Measurements from ENCODE around the gene CASQ2. TPM values are rescaled to one million over a fixed set of nuclear protein-coding genes. Genes with fewer than 3 reads are reported as not detected.

The CASQ2 gene
- total and polyA plus RNA-seq, 9 of the 15 experiments (the other 6 are each of a cell fraction or from before 2014, with no cell fraction given), result not detected

DNA sequence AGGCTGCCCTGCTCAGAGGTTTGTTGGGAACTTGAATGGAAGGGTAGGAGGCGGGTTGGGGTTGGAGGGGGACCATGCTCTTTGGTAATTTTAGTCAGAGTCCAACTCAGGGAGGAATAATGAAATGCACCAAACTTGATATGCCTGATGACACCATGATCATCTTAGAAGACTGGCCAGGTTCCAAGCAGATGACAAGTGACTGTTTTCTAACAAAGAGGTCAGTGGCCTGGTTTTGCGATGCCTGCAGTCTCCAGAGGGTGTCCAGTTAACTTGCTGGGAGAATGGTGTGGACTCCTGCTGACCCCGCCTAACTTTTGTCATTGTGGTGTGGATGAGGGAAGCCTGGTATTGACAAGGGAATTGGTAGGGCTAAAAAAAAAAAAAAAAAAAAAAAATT, 114.4 kb downstream of the CASQ2 start:
- ChIA-PET CTCF (ENCODE audit: low intra/inter-chr PET ratio) (no interaction called here), POLR2A (interaction anchor here (0.6 to 3.3 kb wide), 3 partner anchors 12 to 177 kb away, joined by 3 to 16 read pairs (median 8); partner anchors contain the start of gene VANGL1)
- intact Hi-C loops (cut with micrococcal nuclease), result no loop called here

More for the DNA sequence above, 114.4 kb downstream of the CASQ2 start:
- Histone ChIP-seq H3K9me3 (replicated peaks; ENCODE audit: control insufficient read depth, insufficient read depth, low read depth, low read length) (no peaks in the 10 kb centered on the region), H3K4me3 (no peak overlapping the region), H3K4me2 (ENCODE audit: insufficient read depth, low read length) (no peak overlapping the region; the same call in 1 of the 2 replicates), H3K36me3 (ENCODE audit: control insufficient read depth, insufficient read depth, low read length) (peaks cover 74% of the 10 kb centered on the region), H3K79me2 (ENCODE audit: control insufficient read depth, insufficient read depth, low read length) (peaks cover 73% of the 10 kb centered on the region), H4K20me1 (replicated peaks; ENCODE audit: control insufficient read depth, insufficient read depth, low read length) (no peaks in the 10 kb centered on the region), H3K27me3 (ENCODE audit: control insufficient read depth in 2 of 2, insufficient read depth in 2 of 2, low read length in 2 of 2) (no peaks in the 10 kb centered on the region), H2AFZ (ENCODE audit: low read depth, low read length) (no peak overlapping the region), H3K9ac (ENCODE audit: insufficient read depth in 1 of 2, low read depth in 2 of 2, low read length in 2 of 2) (peak overlapping the region in 1 of 2 experiments; percentile 39; a peak in 1 of 4 replicates), H3K4me1 (replicated peaks in 1 of 2; ENCODE audit: control insufficient read depth in 2 of 2, insufficient read depth in 2 of 2, low read length in 2 of 2) (peaks cover 34 to 49% of the 10 kb centered on the region in 2 experiments), H3K27ac (ENCODE audit: extremely low read depth, low read depth, low read length) (no peak overlapping the region; the same call in 2 of the 3 replicates), H3K9me1 (ENCODE audit: control insufficient read depth, insufficient read depth, low read length) (no peaks in the 10 kb centered on the region)
- TF ChIP-seq ZNF324 (CRISPR knock-in tag; IDR thresholded peaks at IDR 0.05) (no peak), DMBX1 (CRISPR knock-in tag; IDR thresholded peaks at IDR 0.05; ENCODE audit: borderline replicate concordance) (no peak), MEIS2 (IDR thresholded peaks at IDR 0.05; ENCODE audit: partially characterized antibody) (peak; percentile 19), THAP7 (CRISPR knock-in tag; IDR thresholded peaks at IDR 0.05) (no peak), ZNF655 (CRISPR knock-in tag; IDR thresholded peaks at IDR 0.05) (no peak), DACH1 (IDR thresholded peaks at IDR 0.05; ENCODE audit: partially characterized antibody) (peak; percentile 30), BHLHE40 (IDR thresholded peaks at IDR 0.05; ENCODE audit: low read length) (no peak), NFIC (IDR thresholded peaks at IDR 0.05) (peak; percentile 75), NFXL1 (CRISPR knock-in tag; IDR thresholded peaks at IDR 0.05) (no peak)
- in situ Hi-C loops (cut with MboI), result no loop called here
- WGBS (ENCODE audit: insufficient coverage, low coverage, missing lambda C conversion rate), result 93% methylated on average over 3 of the region's 3 CpGs
- peak; percentile 45 for ATAC-seq
- peak; percentile 42 to 70 (median 46) for DNase-seq (ENCODE audit: extremely low read depth in 1 of 4, low spot score in 3 of 4)
- no TSS peak for BruUV-seq (replicated peaks)
- peak; percentile 65 for FAIRE-seq

Data from K562 (cell line).